NK-92 treated with Interleukin-12 subunit alpha and Interleukin-12 subunit beta, amount 100 ng/mL, for 24 hours (cell line): ENCODE measurements around the gene RRAGD.
"Not testable (repeated sequence)": the region's sequence is repeated elsewhere in the genome, so short reads cannot be mapped to it uniquely, and the experiment has no call there.

ENCODE experiments used
- DNase-seq: peaks from one replicate; lab custom pipeline; 2025; lab: John Stamatoyannopoulos, UW

The RRAGD gene

GRCh38 chr6:89411145-89412070 is 665 bp downstream of the RRAGD start:
- no peak for DNase-seq

GRCh38 chr6:89410788-89411144 is 1.3 kb downstream of the RRAGD start:
- no peak for DNase-seq

DNA sequence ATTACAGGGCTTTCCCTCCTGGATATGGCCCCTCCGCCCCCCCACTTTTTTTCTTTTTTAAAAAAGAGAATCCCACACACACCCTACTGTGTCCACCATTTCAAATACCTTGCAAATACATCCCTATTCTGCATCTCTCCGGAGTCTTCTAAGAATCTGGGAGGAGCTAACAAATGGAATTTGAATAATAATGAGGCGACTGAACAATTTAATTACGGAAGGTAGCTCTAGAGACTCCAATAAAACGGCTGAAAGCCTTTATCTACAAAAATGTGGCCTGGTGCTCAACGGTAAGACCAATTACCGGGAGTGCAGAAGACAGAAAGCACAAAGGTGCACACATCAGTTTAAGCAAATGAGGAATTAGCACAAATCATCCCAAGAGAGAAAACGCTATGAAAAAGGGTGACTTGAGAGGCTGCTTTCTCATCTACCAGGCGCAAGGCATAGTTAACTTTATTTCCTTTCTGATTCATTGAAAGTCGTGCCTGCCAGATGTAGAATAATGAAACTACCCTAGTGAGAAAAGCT is 1.8 kb downstream of the RRAGD start:
- DNase-seq: no peak

- DNase-seq: no peak
Measured at GRCh38 chr6:89409461-89410035, 2.5 kb downstream of the RRAGD start.

DNA sequence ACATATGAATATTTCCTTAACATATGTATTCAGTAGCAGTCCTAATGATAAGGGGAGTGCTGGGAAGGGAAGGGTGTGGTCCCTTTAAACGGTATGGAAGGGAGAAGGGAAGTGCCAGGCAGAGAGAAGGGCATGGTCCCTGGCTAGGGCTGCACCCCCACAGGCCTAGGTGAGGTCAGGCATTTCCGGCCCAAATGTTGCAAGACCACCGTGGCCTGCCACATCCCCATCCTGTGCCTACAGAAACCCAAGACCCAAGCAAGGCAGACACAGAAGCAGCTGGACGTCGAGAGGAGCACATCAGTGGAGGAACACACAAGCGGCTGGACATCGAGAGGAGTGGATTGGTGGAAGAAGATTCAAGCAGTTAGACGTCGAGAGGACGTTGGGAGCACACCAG is 5.9 kb downstream of the RRAGD start:
- peak; percentile 72 for DNase-seq

- DNase-seq: no peak
Measured at GRCh38 chr6:89404512-89404911, 7.6 kb downstream of the RRAGD start.

DNA sequence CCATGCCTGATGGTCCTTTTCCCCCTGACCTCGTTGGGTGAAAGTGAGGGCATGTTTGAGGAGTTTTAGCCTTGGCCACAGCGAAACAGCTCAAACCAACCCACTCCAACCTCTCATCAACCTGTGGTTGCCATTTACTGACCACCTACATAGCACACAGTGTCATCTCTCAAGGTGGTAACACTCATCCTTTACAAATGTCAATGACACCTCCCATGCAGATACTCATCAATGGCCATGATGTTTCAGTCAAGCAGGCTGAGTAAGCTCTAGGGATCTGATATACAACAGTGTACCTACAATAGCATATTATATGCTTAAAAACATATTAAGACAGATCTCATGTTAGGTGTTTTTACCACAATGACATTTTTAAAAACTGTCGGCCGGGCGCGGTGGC is 9.3 kb downstream of the RRAGD start:
- DNase-seq: no peak

DNA sequence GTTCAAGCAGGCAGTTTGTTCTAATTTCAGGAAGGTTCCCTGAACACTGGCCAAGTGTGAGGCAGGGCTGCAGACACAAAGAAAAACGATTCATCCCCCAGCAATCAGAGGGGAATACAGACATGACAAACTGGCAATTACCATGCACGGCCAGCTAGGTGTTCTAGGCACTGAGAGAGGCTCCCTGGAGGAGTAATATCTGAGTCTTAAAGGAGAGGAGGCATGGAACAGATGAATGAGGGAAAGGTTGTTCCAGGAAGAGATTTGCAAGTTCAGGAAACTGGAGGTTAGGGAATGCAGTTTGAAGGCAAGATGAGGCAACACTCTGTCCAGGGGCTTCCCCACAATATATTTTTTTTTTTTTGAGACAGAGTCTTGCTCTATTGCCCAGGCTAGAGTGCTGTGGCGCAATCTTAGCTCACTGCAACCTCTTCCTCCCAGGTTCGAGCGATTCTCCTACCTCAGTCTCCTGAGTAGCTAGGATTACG is 11.1 kb downstream of the RRAGD start:
- DNase-seq: no peak

DNA sequence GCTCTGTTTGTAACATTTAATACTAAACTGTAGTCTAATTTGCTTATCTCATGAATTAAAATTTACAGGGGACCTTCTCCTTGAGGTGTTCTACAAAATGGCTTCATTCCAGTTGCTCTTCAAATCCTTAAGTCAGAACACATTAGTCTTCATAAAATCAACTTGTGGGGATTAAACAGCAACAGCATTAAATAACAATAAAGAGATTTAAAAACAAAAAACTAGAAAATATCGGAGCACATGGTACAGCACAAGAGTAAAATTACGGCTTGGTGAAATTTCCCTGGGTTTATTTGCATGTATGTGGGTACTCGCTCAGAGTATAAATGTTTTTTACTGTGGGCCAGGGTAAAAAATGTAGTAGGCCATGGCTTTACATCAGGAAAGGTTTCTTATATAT is 12.0 kb downstream of the RRAGD start:
- DNase-seq: no peak

- DNase-seq: no peak
Measured at GRCh38 chr6:89398762-89399525, 13.1 kb downstream of the RRAGD start.

DNA sequence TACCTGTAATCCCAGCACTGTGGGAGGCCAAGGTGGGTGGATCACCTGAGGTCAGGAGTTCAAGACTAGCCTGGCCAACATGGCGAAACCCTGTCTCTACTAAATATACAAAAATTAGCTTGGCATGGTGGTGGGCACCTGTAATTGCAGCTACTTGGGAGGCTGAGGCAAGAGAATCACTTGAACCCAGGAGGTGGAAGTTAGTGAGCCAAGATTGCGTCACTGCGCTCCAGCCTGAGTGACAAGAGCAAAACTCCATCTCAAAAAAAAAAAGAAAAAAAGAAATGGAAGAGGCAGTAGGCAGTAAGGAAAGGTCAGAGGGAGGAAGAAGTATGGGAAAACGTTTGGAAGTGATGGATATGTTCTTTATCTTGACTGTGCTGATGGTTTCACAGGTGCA is 14.2 kb downstream of the RRAGD start:
- not testable (repeated sequence) for DNase-seq

GRCh38 chr6:89393659-89394058 is 18.4 kb downstream of the RRAGD start:
- DNase-seq: no peak

DNA sequence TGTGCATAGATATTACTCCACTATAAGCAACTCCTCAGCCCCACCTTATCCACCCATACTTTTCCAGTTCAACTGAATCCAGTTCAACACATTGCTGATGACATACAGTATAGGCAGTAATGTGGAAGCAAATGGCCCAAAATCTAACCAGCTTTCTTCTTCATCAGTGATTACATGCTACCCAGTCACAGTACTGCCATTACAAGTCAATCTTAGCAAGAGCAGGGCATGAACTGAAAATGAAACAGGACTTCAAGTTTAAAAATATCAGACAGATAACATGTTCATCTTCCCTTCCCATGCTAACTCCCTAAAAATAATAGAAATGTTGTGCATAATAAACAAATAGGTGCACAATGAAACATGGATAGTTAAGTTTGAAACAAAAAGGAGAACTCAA is 19.2 kb downstream of the RRAGD start:
- no peak for DNase-seq

- no peak for DNase-seq
Measured at GRCh38 chr6:89388846-89389245, 23.2 kb downstream of the RRAGD start.

- no peak for DNase-seq
Measured at GRCh38 chr6:89387516-89388201, 24.4 kb downstream of the RRAGD start.

DNA sequence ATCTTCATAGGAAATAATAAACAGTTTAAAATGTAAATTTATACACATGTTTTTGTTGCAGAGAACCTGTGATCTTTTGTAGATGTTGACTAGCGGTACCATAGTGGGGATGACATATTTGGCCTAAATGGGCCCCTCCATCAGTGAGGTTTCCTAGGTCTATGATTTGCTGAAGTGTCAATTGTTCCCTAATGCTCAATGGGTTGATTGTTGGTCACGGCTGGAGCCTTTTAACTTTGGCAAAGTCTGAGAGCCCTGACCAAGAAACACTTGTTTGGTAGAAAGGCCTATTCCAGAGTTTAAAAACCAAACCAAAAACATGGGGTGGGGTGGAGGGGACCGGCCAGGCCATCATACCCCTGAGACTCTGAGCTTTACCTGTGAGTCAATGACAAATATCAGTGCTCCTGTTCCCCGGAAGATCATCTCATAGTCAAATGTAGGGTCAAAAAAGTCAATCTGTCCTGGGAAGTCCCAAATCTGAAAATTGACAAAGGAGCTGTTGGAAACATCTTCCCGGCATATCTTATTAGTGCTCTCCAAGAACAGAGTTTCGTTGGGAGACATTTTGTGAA is 25.1 kb downstream of the RRAGD start:
- DNase-seq: no peak

- no peak for DNase-seq
Measured at GRCh38 chr6:89385846-89386245, 26.2 kb downstream of the RRAGD start.

- no peak for DNase-seq
Measured at GRCh38 chr6:89385156-89385667, 26.9 kb downstream of the RRAGD start.

DNA sequence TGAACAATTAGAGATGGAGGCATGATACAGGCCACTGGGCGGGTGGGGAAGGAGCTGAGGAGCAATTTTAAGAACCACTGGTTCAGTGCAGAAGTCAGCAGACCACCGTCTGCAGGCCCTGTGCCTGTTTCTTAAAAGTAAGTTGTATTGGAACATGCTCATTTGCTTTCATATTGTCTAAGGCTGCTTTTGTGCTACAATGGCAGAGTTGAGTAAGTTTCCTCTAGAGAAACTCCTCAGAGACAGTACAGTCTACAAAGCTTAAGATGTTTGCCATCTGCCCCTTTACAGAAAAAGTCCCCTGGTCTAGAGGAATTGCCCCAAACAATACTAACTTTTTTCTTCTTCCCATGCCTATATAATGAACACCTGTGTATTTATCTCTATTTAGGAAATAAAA is 31.0 kb downstream of the RRAGD start:
- no peak for DNase-seq

GRCh38 chr6:89379281-89379680 is 32.8 kb downstream of the RRAGD start:
- no peak for DNase-seq

DNA sequence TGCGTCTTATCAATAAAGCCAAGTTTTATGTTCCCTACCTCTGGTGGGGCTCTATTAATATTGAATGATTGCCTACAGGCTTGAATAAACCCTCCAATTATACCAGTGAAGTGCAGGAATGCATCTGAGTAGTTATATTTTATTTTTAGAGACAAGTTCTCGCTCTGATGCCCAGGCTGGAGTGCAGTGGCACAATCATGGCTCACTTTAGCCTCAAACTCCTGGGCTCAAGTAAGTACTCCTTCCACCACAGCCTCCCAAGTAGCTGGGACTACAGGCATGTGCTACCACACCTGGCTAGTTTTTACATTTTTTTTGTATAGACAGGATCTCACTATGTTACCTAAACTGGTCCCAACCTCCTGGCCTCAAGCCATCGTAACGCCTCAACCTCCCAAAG is 33.4 kb downstream of the RRAGD start:
- no peak for DNase-seq
